Measurements from ENCODE around the gene NUSAP1. TPM values are rescaled to one million over a fixed set of nuclear protein-coding genes. Genes with fewer than 3 reads are reported as not detected.

The NUSAP1 gene
- total and polyA plus RNA-seq, 10 of the 15 experiments (the other 5 are each of a cell fraction or from before 2014, with no cell fraction given): 158 to 315 (median 229) TPM

- peak overlapping the region; percentile 95 for H3K27ac ChIP-seq (ENCODE audit: control insufficient read depth, insufficient read depth)
- peaks cover 2% of the 10 kb centered on the region for H3K9me3 ChIP-seq (replicated peaks; ENCODE audit: control insufficient read depth, insufficient read depth, low read length)
- POLR2A ChIA-PET: interaction anchor here (2.3 kb wide), 1 partner anchor 48 kb away, joined by 8 read pairs; the partner anchor contains the start of genes NUSAP1 and OIP5
- intact Hi-C loops (cut with micrococcal nuclease; ENCODE audit: unreplicated experiment): loop anchor here (5.0 kb wide), 1 partner anchor 52 kb away; the partner anchor contains the start of genes CHP1 and EXD1
- H2AFZ ChIP-seq (ENCODE audit: control insufficient read depth, low read depth, low read length): peak overlapping the region; percentile 84; the same call in 1 of the 2 replicates
- RAD21 ChIA-PET (ENCODE audit: unreplicated experiment): no interaction called here
- H3K4me2 ChIP-seq (ENCODE audit: control insufficient read depth, insufficient read depth): peak overlapping the region; percentile 83
- WGBS (ENCODE audit: insufficient coverage, insufficient replicate concordance, low lambda C conversion rate, missing lambda C conversion rate): 1% methylated on average over 20 of the region's 20 CpGs
- SMC1A ChIA-PET (ENCODE audit: uncharacterized antibody, unreplicated experiment): interaction anchor here (0.8 to 2.2 kb wide), 2 partner anchors 46 to 48 kb away, joined by 3 to 6 read pairs; partner anchors contain the start of genes NUSAP1 and OIP5
- H3K36me3 ChIP-seq (ENCODE audit: control insufficient read depth in 2 of 2, insufficient read depth in 2 of 2, low read length in 1 of 2): peaks cover 4 to 19% of the 10 kb centered on the region in 2 experiments
- no peaks in the 10 kb centered on the region for H4K20me1 ChIP-seq (ENCODE audit: control insufficient read depth, insufficient read depth)
- CTCF ChIA-PET: interaction anchor here (0.7 to 1.2 kb wide), 2 partner anchors 10 to 48 kb away, joined by 3 to 4 read pairs; partner anchors contain the start of gene OIP5
- in situ Hi-C loops (cut with MboI): no loop called here
- DNase-seq (ENCODE audit: low read depth, low spot score) (no peak), FAIRE-seq (no peak), ATAC-seq (no peak; the same call in 2 of the 3 replicates)
- H3K79me2 ChIP-seq (ENCODE audit: control insufficient read depth, insufficient read depth, low read length): peaks cover 44% of the 10 kb centered on the region
- BruUV-seq (replicated peaks): TSS peak; percentile 57
- H3K9ac ChIP-seq (ENCODE audit: control insufficient read depth, insufficient read depth, low read length): peak overlapping the region; percentile 96
- peaks cover 6% of the 10 kb centered on the region for H3K4me1 ChIP-seq (ENCODE audit: control insufficient read depth, insufficient read depth, low read length)
- H3K4me3 ChIP-seq: peak overlapping the region; percentile 76
- H3K27me3 ChIP-seq (replicated peaks in 1 of 2; ENCODE audit: control insufficient read depth in 2 of 2, insufficient read depth in 2 of 2, low read length in 1 of 2): no peaks in the 10 kb centered on the region
- no peak for TF ChIP-seq HSF1 (IDR thresholded peaks at IDR 0.05; ENCODE audit: low read depth, low read length)
- no peak for TF ChIP-seq SP1 (IDR thresholded peaks at IDR 0.05; ENCODE audit: low read depth, low read length)
- TF ChIP-seq POLR2AphosphoS5 (IDR thresholded peaks at IDR 0.05; ENCODE audit: low read length): 0 out of 2 replicates have a peak, but pooled peaks have one; percentile 5
- TF ChIP-seq ZZZ3 (IDR thresholded peaks at IDR 0.05; ENCODE audit: control insufficient read depth, insufficient read length, low read depth): no peak
- no peak for TF ChIP-seq TBL1XR1 (IDR thresholded peaks at IDR 0.05; ENCODE audit: low read depth, low read length)
- no peak for TF ChIP-seq YY1 (IDR thresholded peaks at IDR 0.05; ENCODE audit: low read depth, low read length)
- TF ChIP-seq BCL11A (IDR thresholded peaks at IDR 0.05; ENCODE audit: low read depth, low read length): no peak
- TF ChIP-seq, protein P1, sequence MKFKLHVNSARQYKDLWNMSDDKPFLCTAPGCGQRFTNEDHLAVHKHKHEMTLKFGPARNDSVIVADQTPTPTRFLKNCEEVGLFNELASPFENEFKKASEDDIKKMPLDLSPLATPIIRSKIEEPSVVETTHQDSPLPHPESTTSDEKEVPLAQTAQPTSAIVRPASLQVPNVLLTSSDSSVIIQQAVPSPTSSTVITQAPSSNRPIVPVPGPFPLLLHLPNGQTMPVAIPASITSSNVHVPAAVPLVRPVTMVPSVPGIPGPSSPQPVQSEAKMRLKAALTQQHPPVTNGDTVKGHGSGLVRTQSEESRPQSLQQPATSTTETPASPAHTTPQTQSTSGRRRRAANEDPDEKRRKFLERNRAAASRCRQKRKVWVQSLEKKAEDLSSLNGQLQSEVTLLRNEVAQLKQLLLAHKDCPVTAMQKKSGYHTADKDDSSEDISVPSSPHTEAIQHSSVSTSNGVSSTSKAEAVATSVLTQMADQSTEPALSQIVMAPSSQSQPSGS (IDR thresholded peaks at IDR 0.05; ENCODE audit: low read length): no peak
- no peak for TF ChIP-seq MEF2A (IDR thresholded peaks at IDR 0.05; ENCODE audit: insufficient read depth, low read depth, low read length)
- peak; percentile 26; the same call in 1 of the 2 replicates for TF ChIP-seq IKZF1 (conservative IDR thresholded peaks at IDR 0.05)
- 0 out of 2 replicates have a peak, but pooled peaks have one; percentile 16 for TF ChIP-seq NFIC (IDR thresholded peaks at IDR 0.05; ENCODE audit: low read depth, low read length)
- TF ChIP-seq ETV6 (conservative IDR thresholded peaks at IDR 0.05 in 1 of 2, IDR thresholded peaks at IDR 0.05 in 1 of 2; ENCODE audit: borderline replicate concordance in 1 of 2, low read depth in 1 of 2): no peak
- TF ChIP-seq, protein P2, sequence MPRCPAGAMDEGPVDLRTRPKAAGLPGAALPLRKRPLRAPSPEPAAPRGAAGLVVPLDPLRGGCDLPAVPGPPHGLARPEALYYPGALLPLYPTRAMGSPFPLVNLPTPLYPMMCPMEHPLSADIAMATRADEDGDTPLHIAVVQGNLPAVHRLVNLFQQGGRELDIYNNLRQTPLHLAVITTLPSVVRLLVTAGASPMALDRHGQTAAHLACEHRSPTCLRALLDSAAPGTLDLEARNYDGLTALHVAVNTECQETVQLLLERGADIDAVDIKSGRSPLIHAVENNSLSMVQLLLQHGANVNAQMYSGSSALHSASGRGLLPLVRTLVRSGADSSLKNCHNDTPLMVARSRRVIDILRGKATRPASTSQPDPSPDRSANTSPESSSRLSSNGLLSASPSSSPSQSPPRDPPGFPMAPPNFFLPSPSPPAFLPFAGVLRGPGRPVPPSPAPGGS (IDR thresholded peaks at IDR 0.05; ENCODE audit: borderline replicate concordance, insufficient read depth, low read depth, low read length, poor library complexity, severe bottlenecking): no peak
- TF ChIP-seq PML (IDR thresholded peaks at IDR 0.05; ENCODE audit: low read length): no peak
- TF ChIP-seq CBFB (IDR thresholded peaks at IDR 0.05; ENCODE audit: low read depth): no peak
- TF ChIP-seq TARDBP (IDR thresholded peaks at IDR 0.05; ENCODE audit: borderline replicate concordance): no peak
- TF ChIP-seq CHD1 (IDR thresholded peaks at IDR 0.05; ENCODE audit: low read depth, low read length): 0 out of 2 replicates have a peak, but pooled peaks have one; percentile 27
- no peak for TF ChIP-seq TCF7 (IDR thresholded peaks at IDR 0.05; ENCODE audit: borderline replicate concordance)
- no peak for TF ChIP-seq JUND (IDR thresholded peaks at IDR 0.05; ENCODE audit: low read depth, low read length)
- no peak for TF ChIP-seq SUZ12 (IDR thresholded peaks at IDR 0.05; ENCODE audit: unreplicated experiment)
- no peak for TF ChIP-seq SMARCA5 (IDR thresholded peaks at IDR 0.05)
Observed at GRCh38 chr15:41284427-41285177, 48.1 kb upstream of the NUSAP1 start.

Data from GM12878 (cell line).